Measurements from ENCODE around the gene RNF126.
"Not testable (repeated sequence)": the region's sequence is repeated elsewhere in the genome, so short reads cannot be mapped to it uniquely, and the experiment has no call there.

RNF126 gene

GRCh38 chr19:633068-633785, 29.8 kb downstream of the RNF126 start, which contains the start of gene POLRMT:
Gene POLRMT, minus strand, starts transcription at chr19:633537. Its CDS starts 25 bp downstream, at chr19:633512.
- Histone ChIP-seq H3K27ac (peak within 1 kb of the TSS; percentile 61), H3K79me2 (ENCODE audit: insufficient read depth, low read depth) (peaks cover 20% of the 10 kb centered on the region), H3K36me3 (ENCODE audit: insufficient read depth) (no peaks in the 10 kb centered on the region), H3K9ac (peak within 1 kb of the TSS; percentile 61), H4K20me1 (ENCODE audit: insufficient read depth) (no peaks in the 10 kb centered on the region), H3K4me1 (ENCODE audit: low read depth, poor library complexity, severe bottlenecking) (peaks cover 11% of the 10 kb centered on the region), H3K4me2 (peak within 1 kb of the TSS; percentile 84), H3K27me3 (ENCODE audit: insufficient read depth, low read depth) (no peaks in the 10 kb centered on the region), H3K4me3 (IDR thresholded peaks at IDR 0.05; ENCODE audit: insufficient read depth, low read depth, low read length) (no peak within 1 kb of the TSS), H2AFZ (ENCODE audit: low read depth) (peak within 1 kb of the TSS; percentile 71)
- TF ChIP-seq CTCF (conservative IDR thresholded peaks at IDR 0.05; ENCODE audit: low read depth, low read length), result no peak

DNA sequence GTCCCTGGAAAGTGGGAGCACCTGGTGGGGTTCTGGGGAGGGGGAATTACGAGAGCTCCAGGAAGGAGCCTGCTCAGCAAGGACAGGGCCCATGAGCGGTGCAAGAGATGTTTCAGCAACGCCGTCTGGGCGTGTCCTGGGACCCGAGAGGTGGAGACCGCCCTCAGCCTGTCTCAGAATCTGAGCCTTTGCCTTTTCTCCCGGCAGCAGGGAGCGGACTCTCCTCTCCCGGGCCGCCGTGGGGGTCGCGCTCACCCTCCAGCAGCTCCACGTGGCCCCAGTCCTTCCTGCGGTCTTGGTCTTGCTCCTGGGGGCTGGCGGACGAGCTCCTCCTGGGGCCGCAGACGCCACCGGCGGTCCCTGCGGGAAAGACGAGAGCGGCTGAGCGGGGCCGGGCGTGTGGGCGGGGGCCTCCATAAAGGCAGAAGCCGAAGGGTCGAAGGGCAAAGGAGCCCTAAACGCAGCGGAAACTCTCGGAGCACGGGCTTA, 30.4 kb downstream of the RNF126 start:
- H3K4me1 ChIP-seq (ENCODE audit: low read depth, poor library complexity, severe bottlenecking), result peaks cover 11% of the 10 kb centered on the region
- H3K79me2 ChIP-seq (ENCODE audit: insufficient read depth, low read depth), result peaks cover 20% of the 10 kb centered on the region
- peak overlapping the region; percentile 61 for H3K9ac ChIP-seq
- H4K20me1 ChIP-seq (ENCODE audit: insufficient read depth), result no peaks in the 10 kb centered on the region
- no peak for TF ChIP-seq CTCF (conservative IDR thresholded peaks at IDR 0.05; ENCODE audit: low read depth, low read length)
- peak overlapping the region; percentile 84 for H3K4me2 ChIP-seq
- peak overlapping the region; percentile 71; the same call in 1 of the 2 replicates for H2AFZ ChIP-seq (ENCODE audit: low read depth)
- H3K27ac ChIP-seq, result peak overlapping the region; percentile 61
- H3K27me3 ChIP-seq (ENCODE audit: insufficient read depth, low read depth), result no peaks in the 10 kb centered on the region
- no peak overlapping the region for H3K4me3 ChIP-seq (IDR thresholded peaks at IDR 0.05; ENCODE audit: insufficient read depth, low read depth, low read length)
- no peaks in the 10 kb centered on the region for H3K36me3 ChIP-seq (ENCODE audit: insufficient read depth)

GRCh38 chr19:629961-630714, 32.9 kb downstream of the RNF126 start:
- Histone ChIP-seq H3K27ac (no peak overlapping the region), H3K4me3 (IDR thresholded peaks at IDR 0.05; ENCODE audit: insufficient read depth, low read depth, low read length) (no peak overlapping the region), H3K36me3 (ENCODE audit: insufficient read depth) (no peaks in the 10 kb centered on the region), H2AFZ (ENCODE audit: low read depth) (no peak overlapping the region), H4K20me1 (ENCODE audit: insufficient read depth) (no peaks in the 10 kb centered on the region), H3K4me1 (ENCODE audit: low read depth, poor library complexity, severe bottlenecking) (peaks cover 11% of the 10 kb centered on the region), H3K27me3 (ENCODE audit: insufficient read depth, low read depth) (no peaks in the 10 kb centered on the region), H3K9ac (no peak overlapping the region), H3K4me2 (no peak overlapping the region), H3K79me2 (ENCODE audit: insufficient read depth, low read depth) (peaks cover 20% of the 10 kb centered on the region)
- TF ChIP-seq CTCF (conservative IDR thresholded peaks at IDR 0.05; ENCODE audit: low read depth, low read length), result no peak

GRCh38 chr19:629515-629914, 33.5 kb downstream of the RNF126 start:
- H4K20me1 ChIP-seq (ENCODE audit: insufficient read depth); H3K4me2 ChIP-seq: not testable (repeated sequence)

More at GRCh38 chr19:629515-629914, 33.5 kb downstream of the RNF126 start:
- H3K27me3 ChIP-seq (ENCODE audit: insufficient read depth, low read depth); H3K9ac ChIP-seq; H3K4me3 ChIP-seq (IDR thresholded peaks at IDR 0.05; ENCODE audit: insufficient read depth, low read depth, low read length); H3K27ac ChIP-seq; H3K36me3 ChIP-seq (ENCODE audit: insufficient read depth); H2AFZ ChIP-seq (ENCODE audit: low read depth): not testable (repeated sequence)
- Histone ChIP-seq H3K79me2 (ENCODE audit: insufficient read depth, low read depth) (peaks cover 17% of the 10 kb centered on the region), H3K4me1 (ENCODE audit: low read depth, poor library complexity, severe bottlenecking) (peaks cover 11% of the 10 kb centered on the region)

Measured in KMS-11 (cell line).